ENCODE results near the gene CXXC4. TPM values are rescaled to one million over a fixed set of nuclear protein-coding genes. Genes with fewer than 3 reads are reported as not detected.

The CXXC4 gene
- total RNA-seq, 1 donor from 2014 or later, result 18.9 TPM

DNA sequence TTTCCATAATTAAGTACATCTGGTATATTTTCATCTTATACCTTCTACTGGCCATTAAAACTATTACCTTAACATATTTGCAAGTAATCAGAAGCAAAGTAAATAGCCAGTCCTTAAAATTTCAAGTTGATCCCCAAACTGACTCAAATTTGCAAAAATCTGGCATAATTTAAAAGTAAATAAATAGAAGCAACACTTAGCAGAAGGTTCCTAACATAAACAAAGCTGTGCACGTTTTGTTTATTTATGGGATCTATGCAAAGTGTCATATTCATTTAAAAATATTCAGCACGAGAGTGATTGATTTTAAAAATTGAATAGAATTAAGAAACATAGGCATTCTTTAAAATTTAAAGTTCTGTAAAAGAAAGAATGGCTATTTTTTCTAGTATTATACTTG lies 9.8 kb upstream of the CXXC4 start:
- Mint-ChIP-seq H3K4me1 (peaks cover 24% of the 10 kb centered on the region), H3K27me3 (ENCODE audit: low read depth) (no peaks in the 10 kb centered on the region), H3K9me3 (no peaks in the 10 kb centered on the region), H3K27ac (ENCODE audit: unreplicated experiment) (no peak overlapping the region), H3K36me3 (ENCODE audit: low read depth) (no peaks in the 10 kb centered on the region), H3K4me3 (no peak overlapping the region)
- DNase-seq (ENCODE audit: low read depth, low spot score), result no peak
- TF ChIP-seq, protein P1, sequence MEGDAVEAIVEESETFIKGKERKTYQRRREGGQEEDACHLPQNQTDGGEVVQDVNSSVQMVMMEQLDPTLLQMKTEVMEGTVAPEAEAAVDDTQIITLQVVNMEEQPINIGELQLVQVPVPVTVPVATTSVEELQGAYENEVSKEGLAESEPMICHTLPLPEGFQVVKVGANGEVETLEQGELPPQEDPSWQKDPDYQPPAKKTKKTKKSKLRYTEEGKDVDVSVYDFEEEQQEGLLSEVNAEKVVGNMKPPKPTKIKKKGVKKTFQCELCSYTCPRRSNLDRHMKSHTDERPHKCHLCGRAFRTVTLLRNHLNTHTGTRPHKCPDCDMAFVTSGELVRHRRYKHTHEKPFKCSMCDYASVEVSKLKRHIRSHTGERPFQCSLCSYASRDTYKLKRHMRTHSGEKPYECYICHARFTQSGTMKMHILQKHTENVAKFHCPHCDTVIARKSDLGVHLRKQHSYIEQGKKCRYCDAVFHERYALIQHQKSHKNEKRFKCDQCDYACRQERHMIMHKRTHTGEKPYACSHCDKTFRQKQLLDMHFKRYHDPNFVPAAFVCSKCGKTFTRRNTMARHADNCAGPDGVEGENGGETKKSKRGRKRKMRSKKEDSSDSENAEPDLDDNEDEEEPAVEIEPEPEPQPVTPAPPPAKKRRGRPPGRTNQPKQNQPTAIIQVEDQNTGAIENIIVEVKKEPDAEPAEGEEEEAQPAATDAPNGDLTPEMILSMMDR (conservative IDR thresholded peaks at IDR 0.05), result no peak

DNA sequence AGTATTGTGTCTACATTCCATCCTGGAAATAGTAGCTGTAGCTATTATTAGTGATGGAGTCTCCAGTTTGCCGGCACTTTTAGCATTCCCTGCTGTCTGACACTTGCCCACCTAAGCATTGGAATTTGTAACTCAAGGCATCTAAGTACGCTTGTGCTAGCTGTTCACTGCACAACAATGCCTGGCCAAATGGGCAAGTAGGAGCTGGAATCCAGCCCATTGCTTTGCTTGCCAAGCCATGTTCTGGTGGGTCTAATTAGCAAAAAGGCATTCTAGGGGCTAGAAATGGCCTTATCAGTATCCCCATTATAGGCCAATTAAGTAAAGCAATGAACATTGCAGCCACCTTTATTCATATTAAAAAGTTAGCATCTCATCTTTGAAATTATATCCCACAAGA lies 7.8 kb upstream of the CXXC4 start:
- H3K4me1 Mint-ChIP-seq, result peaks cover 32% of the 10 kb centered on the region
- DNase-seq (ENCODE audit: low read depth, low spot score), result no peak
- H3K27me3 Mint-ChIP-seq (ENCODE audit: low read depth), result no peaks in the 10 kb centered on the region
- no peak overlapping the region for H3K4me3 Mint-ChIP-seq
- no peaks in the 10 kb centered on the region for H3K9me3 Mint-ChIP-seq
- TF ChIP-seq, protein P1 (conservative IDR thresholded peaks at IDR 0.05), result no peak
- no peaks in the 10 kb centered on the region for H3K36me3 Mint-ChIP-seq (ENCODE audit: low read depth)
- H3K27ac Mint-ChIP-seq (ENCODE audit: unreplicated experiment), result no peak overlapping the region

DNA sequence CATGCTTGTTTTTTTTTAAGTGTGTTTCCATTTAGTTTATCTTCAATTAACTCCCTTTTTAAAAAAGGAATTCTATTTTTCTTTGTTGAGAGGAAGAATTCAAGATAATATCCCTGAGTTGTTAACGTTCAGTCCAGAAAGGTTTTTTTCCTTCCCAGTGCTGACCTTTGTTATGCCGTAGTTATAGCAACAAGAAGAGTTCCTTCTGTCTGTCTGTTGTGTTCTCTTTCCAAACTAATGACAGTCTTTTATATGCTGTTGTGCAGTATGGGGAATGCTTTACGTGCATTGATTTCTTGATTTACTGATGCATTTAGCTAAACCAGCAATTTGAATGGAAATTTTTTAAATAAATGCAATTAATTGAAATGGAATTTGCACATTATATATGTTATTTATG lies 6.6 kb upstream of the CXXC4 start:
- H3K4me1 Mint-ChIP-seq, result peaks cover 32% of the 10 kb centered on the region
- TF ChIP-seq, protein P1 (conservative IDR thresholded peaks at IDR 0.05), result no peak
- DNase-seq (ENCODE audit: low read depth, low spot score), result no peak
- peak overlapping the region; percentile 56 for H3K4me3 Mint-ChIP-seq
- no peaks in the 10 kb centered on the region for H3K27me3 Mint-ChIP-seq (ENCODE audit: low read depth)
- H3K9me3 Mint-ChIP-seq, result no peaks in the 10 kb centered on the region
- no peaks in the 10 kb centered on the region for H3K36me3 Mint-ChIP-seq (ENCODE audit: low read depth)
- peak overlapping the region; percentile 93 for H3K27ac Mint-ChIP-seq (ENCODE audit: unreplicated experiment)

DNA sequence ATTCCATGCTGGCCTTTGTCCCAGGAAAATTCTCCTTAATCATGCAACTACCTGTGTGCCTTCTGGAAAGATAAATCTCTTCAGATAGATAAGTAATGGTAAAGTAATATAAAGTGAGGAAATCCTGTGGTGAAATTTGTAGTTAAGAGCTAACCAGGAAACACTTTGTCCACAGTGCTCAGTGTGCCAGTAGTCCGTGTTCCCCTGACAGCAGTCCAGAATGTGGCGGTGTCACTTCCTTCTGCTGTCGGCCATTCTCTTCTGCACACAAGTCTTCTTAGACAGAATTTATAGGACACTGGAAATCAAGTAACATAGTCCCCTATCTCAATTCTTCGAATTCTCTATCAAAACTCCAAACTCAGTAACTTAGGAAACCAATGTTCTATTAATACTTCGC lies 5.7 kb upstream of the CXXC4 start:
- H3K27me3 Mint-ChIP-seq (ENCODE audit: low read depth), result no peaks in the 10 kb centered on the region
- H3K9me3 Mint-ChIP-seq, result no peaks in the 10 kb centered on the region
- no peaks in the 10 kb centered on the region for H3K36me3 Mint-ChIP-seq (ENCODE audit: low read depth)
- peak overlapping the region; percentile 99 for H3K27ac Mint-ChIP-seq (ENCODE audit: unreplicated experiment)
- peaks cover 41% of the 10 kb centered on the region for H3K4me1 Mint-ChIP-seq
- peak overlapping the region; percentile 72 for H3K4me3 Mint-ChIP-seq
- DNase-seq (ENCODE audit: low read depth, low spot score), result no peak
- TF ChIP-seq, protein P1 (conservative IDR thresholded peaks at IDR 0.05), result no peak

DNA sequence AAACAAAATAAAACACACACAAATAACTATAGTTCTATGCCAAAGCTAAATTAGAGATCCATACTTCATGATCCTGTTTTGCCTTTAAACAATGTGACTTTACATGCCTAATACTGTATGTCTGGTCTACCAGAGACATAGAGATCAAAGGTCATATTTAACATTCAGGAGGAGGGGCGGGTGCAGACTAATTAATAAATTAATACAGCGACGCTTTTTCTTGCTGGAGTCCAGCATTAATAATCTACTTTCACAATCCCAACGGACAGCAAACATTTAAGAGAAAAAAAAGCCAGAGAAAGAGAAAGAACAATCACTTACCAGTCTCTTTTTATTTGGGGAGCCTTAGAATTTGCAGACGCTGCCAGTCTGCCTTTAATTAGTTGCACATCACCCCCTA lies 509 bp downstream of the CXXC4 start:
- peak overlapping the region; percentile 97 for H3K4me3 Mint-ChIP-seq
- no peaks in the 10 kb centered on the region for H3K27me3 Mint-ChIP-seq (ENCODE audit: low read depth)
- H3K36me3 Mint-ChIP-seq (ENCODE audit: low read depth), result no peaks in the 10 kb centered on the region
- H3K27ac Mint-ChIP-seq (ENCODE audit: unreplicated experiment), result no peak overlapping the region
- TF ChIP-seq, protein P1 (conservative IDR thresholded peaks at IDR 0.05), result no peak
- H3K4me1 Mint-ChIP-seq, result peaks cover 61% of the 10 kb centered on the region
- no peaks in the 10 kb centered on the region for H3K9me3 Mint-ChIP-seq
- no peak for DNase-seq (ENCODE audit: low read depth, low spot score)

Data from neural crest cell (in vitro differentiated cells).